IPS-NIHi7 (cell line): Measurements from ENCODE around the gene CARS2.
"Not testable (repeated sequence)": the region's sequence is repeated elsewhere in the genome, so short reads cannot be mapped to it uniquely, and the experiment has no call there.

ENCODE experiments used
- DNase-seq: peaks from one replicate; pipeline ENCODE4 v3.0.0; 2012; ENCODE audit warnings: mixed read lengths; ENCODE audit errors: extremely low spot score

Gene CARS2

GRCh38 chr13:110638814-110639806, 66.8 kb downstream of the CARS2 start:
- DNase-seq = no peak

GRCh38 chr13:110638257-110638656, 67.7 kb downstream of the CARS2 start:
- no peak for DNase-seq

- DNase-seq = no peak
Observed at GRCh38 chr13:110637747-110638146, 68.2 kb downstream of the CARS2 start.

- DNase-seq = no peak
Observed at GRCh38 chr13:110637275-110637674, 68.6 kb downstream of the CARS2 start.

GRCh38 chr13:110636701-110637201, 69.2 kb downstream of the CARS2 start:
- no peak for DNase-seq

- DNase-seq = no peak
Observed at GRCh38 chr13:110636053-110636475, 69.9 kb downstream of the CARS2 start.

- no peak for DNase-seq
Observed at GRCh38 chr13:110635405-110636002, 70.4 kb downstream of the CARS2 start.

GRCh38 chr13:110634558-110634957, 71.4 kb downstream of the CARS2 start:
- no peak for DNase-seq

- DNase-seq = no peak
Observed at GRCh38 chr13:110633776-110634175, 72.1 kb downstream of the CARS2 start.

GRCh38 chr13:110632255-110632654, 73.7 kb downstream of the CARS2 start:
- not testable (repeated sequence) for DNase-seq

GRCh38 chr13:110630566-110631119, 75.3 kb downstream of the CARS2 start:
- DNase-seq = no peak

- DNase-seq = no peak
Observed at GRCh38 chr13:110629735-110630134, 76.2 kb downstream of the CARS2 start.

- DNase-seq = no peak
Observed at GRCh38 chr13:110628952-110629701, 76.8 kb downstream of the CARS2 start.

GRCh38 chr13:110628477-110628793, 77.5 kb downstream of the CARS2 start:
- no peak for DNase-seq

- no peak for DNase-seq
Observed at GRCh38 chr13:110627761-110628476, 78.0 kb downstream of the CARS2 start.

GRCh38 chr13:110627351-110627750, 78.6 kb downstream of the CARS2 start:
- no peak for DNase-seq

GRCh38 chr13:110626521-110626920, 79.4 kb downstream of the CARS2 start:
- DNase-seq = no peak

- no peak for DNase-seq
Observed at GRCh38 chr13:110625771-110626321, 80.1 kb downstream of the CARS2 start.

- DNase-seq = no peak
Observed at GRCh38 chr13:110624766-110625756, 80.9 kb downstream of the CARS2 start.

GRCh38 chr13:110620596-110620995, 85.3 kb downstream of the CARS2 start:
- no peak for DNase-seq
